SU-DHL-6 (cell line): Measurements from ENCODE around the gene ZNF804A.

Experiments
- CTCF ChIP-seq: fragments of 200-600 bp; sonication (generic); IDR thresholded peaks from one replicate; pipeline ENCODE4 v1.5.1; 2017; ENCODE audit warnings: antibody characterized with exemption, mild to moderate bottlenecking, low read length, moderate library complexity; ENCODE audit not compliant: insufficient read depth, poor library complexity, severe bottlenecking
- EZH2phosphoT487 ChIP-seq: fragments of 200-600 bp; sonication (generic), shearing (Covaris generic); conservative IDR thresholded peaks from 2 replicates; pipeline ENCODE4 v1.6.1; 2018; ENCODE audit warnings: mild to moderate bottlenecking, antibody characterized with exemption, low read length, moderate library complexity, mixed read lengths

- TF ChIP-seq CTCF (no peak), EZH2phosphoT487 (no peak)
Measured at GRCh38 chr2:184769023-184769422, 170.7 kb downstream of the ZNF804A start.
